ELF-1 (cell line): ENCODE measurements around the gene OR51L1.

ENCODE experiments used
- DNase-seq: peaks from one replicate; pipeline ENCODE4 v3.0.0-alpha.2; 2016; ENCODE audit warnings: low read depth, low spot score

OR51L1 gene

GRCh38 chr11:5046754-5047330 lies 52.2 kb downstream of the OR51L1 start:
- no peak for DNase-seq
